NCI-H2081 (cell line): ENCODE data around the gene SOCS6.
"Not testable (repeated sequence)": the region's sequence is repeated elsewhere in the genome, so short reads cannot be mapped to it uniquely, and the experiment has no call there.

Source experiments
- DNase-seq, 2 experiments: peaks; one replicate each; lab custom pipeline; 2025; lab: John Stamatoyannopoulos, UW

The SOCS6 gene, protein sequence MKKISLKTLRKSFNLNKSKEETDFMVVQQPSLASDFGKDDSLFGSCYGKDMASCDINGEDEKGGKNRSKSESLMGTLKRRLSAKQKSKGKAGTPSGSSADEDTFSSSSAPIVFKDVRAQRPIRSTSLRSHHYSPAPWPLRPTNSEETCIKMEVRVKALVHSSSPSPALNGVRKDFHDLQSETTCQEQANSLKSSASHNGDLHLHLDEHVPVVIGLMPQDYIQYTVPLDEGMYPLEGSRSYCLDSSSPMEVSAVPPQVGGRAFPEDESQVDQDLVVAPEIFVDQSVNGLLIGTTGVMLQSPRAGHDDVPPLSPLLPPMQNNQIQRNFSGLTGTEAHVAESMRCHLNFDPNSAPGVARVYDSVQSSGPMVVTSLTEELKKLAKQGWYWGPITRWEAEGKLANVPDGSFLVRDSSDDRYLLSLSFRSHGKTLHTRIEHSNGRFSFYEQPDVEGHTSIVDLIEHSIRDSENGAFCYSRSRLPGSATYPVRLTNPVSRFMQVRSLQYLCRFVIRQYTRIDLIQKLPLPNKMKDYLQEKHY

DNA sequence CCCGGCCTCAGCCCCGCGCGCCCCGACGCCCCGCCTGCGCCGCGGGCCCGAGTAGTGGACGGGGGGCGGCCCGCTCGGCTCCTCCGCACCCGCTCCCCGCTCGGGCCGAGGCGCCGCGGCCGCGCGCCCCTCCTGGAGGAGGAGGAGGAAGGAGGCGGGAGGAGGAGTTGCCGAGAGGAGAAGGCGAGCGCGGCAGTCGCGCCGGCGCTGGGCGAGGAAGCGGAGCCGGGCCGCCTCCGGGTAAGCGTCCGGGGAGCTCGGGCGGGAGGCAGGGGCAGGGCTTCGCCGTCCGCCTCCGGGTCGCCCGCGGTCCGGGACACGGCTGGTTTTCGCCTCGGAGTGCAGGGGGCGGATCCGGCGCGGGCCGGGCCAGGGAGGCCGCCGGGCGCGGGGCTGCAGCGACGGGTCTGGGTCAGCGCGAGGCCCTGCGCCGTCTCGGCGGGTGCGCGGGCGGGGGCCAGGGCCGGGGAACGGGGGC is at the start of gene SOCS6:
Gene SOCS6 (plus strand): TSS at position 195 of the 478 bp plus-strand sequence. CDS start 35,624 bp downstream, outside the sequence.
- DNase-seq = peak; percentile 44 to 69

DNA sequence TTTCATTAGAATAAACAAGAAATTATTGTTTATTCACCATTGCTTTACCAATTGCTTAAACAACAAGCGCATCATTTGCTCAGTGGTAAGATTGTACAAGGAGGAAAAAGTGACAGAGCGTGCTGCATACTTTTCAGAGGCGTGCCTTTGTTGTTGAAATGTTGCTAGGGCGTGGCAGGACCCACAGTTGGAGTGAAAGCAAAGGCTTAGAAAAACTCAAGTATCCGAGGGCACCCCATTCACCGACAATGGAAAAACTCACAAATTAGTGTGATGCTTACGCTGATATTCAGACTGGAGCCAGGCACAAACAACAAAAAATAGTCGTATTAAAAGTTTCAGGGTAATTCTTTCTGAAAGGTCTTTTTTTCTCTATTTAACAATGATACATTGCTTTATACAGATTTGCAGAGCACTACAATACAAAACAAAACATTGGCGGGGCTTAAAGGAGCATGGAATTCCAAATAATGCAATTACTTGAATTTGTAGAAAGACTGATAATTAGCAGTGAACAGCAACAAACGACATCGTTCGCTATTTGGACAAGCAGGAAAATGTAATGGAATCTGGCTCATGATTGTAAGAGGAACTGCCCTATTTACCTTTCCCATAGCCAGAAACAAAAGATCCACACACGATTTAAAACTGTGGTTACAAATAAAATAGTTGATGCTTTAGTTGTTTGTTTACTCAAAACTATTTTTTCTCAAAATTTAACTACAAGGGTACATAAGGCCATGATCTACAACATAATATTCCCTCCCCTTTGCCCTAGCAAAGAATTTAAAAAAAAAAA is 45.5 kb upstream of the SOCS6 start:
- no peak for DNase-seq

DNA sequence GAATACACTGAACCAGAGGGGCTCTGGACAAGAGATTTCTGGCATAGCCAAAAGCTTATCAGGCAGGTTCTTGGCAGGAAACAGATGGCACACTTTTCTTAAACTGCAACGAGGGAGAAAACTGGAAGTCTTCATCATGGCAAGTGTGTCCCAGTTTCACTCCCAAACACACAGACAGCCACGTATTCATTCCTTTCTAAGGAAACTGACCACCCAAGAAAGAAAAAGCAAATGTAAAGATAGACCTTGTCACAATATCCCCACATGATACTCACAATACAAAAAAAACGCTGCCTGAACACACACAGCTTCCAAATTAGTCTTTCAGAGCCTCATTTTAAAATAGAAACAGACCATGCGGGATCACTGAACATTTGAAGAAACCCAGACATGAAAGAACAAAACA is 42.8 kb upstream of the SOCS6 start:
- no peak for DNase-seq

DNA sequence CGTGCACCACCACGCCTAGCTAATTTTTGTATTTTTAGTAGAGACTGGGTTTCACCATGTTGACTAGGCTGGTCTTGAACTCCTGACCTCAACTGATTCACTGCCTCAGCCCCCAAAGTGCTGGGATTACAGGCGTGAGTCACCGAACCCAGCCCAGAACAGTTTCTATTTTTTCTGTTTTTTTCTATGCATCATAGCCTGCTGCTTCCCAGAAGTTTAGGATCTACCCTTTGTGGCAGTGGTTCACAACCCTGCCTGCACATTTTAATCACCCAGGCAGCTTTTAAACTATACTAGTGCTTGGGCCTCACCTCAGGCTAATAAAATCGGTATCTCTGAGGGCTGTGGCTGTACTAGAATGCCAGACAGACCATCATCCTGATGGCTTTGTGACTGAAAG is 39.7 kb upstream of the SOCS6 start:
- DNase-seq = no peak

DNA sequence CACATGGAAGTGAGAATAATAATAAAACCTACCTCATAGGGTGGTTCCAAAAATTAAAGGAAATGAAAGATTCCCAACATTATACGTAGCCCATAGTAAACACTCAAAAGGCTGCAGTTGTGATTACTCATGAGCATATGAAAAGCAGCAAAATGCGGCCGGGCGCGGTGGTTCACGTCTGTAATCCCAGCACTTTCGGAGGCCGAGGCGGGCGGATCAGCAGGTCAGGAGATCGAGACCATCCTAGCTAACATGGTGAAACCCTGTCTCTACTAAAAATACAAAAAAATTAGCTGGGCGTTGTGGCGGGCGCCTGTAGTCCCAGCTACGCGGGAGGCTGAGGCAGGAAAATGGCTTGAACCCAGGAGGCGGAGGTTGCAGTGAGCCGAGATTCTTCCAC is 39.0 kb upstream of the SOCS6 start:
- DNase-seq = not testable (repeated sequence)

DNA sequence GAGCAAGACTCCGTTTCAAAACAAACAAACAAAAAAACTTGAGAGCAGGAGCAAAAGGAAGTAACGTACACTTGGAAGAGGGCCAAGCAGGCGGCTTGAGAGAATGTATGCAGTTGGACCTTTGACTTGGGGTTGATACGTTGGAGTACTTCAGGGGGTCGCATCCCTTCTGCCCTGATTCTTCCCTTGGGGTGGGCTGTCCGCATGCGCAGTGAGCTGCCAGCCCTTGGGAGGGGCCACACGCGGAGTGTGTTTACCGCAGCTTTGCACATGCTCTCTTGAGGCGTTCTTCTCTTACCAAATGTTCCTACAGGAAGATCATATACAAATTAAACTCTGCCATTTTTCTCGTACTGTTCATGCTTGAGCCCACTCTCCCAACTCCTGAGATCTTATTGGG is 38.1 kb upstream of the SOCS6 start:
- DNase-seq = no peak

DNA sequence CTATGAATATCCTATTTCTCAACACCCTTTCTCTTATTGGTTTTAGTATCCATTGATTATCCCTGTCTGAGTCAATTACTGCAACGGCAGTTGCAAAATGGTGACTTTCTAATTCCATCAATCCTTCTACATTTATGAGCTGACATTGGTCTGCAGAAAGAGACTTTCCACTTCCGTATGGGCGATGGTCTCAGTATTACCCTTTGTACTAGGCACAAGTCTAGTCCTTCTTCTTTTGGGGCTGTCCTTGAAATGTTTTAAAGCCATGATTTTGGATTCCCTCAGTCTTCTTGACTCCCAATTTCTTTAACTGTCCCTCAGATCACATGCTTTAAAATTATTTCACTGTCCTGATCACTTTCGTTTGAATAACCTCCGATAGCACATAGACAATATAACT is 32.7 kb upstream of the SOCS6 start:
- no peak for DNase-seq

DNA sequence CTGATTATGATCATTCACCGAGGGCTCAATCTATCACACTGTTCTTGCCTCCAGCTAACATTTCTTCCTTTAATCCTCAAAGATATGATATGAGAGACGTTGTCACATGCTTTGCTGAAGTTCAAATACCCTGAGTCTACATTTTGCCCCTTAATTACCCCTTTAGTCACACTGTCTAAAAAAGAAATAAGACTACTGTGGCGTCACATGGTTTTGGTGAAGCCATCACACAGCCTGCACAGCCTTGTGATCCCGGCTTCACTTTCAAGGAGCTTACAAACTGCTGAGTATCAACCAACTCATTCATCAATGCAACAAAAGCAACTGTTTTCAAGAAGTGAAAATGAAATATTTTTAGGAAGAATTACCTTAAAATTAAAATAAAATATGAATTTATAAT is 31.9 kb upstream of the SOCS6 start:
- no peak for DNase-seq

DNA sequence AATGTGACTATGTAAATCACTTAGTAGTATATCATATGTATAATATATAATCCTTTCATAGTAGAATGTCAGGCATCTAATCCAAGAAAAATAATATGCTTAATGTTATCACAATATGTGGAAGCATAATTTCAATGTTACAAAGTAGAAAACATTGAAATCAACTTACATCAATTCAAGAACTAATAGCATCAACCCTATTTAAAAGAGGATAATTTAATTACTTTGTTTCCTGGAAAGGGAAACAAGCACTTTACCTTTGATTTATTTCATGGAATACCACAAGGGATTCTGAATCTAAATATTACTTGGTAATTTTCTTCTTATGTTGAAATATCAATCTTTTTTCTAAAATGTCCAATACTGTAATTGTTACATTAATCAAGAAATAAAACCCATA is 30.6 kb upstream of the SOCS6 start:
- no peak for DNase-seq

DNA sequence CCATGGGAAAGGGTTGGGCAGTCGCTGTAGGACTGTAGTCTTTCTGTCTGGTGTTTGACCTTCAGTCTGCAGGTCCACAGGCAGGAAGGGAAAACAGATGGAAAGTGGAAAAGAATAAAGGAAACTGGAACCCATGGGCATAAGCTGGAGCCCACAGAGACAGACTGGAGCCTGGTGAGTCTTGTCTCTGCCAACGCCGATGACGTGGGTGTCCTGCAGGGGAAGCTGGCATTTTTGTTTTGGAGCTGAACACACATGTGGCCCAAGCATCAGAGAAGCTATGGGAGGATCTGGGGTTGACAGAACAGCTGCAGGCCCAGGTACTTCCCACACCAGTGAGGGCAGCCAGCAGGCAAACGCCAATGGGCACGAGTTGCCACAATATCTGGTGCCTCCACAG is 28.2 kb upstream of the SOCS6 start:
- no peak for DNase-seq

DNA sequence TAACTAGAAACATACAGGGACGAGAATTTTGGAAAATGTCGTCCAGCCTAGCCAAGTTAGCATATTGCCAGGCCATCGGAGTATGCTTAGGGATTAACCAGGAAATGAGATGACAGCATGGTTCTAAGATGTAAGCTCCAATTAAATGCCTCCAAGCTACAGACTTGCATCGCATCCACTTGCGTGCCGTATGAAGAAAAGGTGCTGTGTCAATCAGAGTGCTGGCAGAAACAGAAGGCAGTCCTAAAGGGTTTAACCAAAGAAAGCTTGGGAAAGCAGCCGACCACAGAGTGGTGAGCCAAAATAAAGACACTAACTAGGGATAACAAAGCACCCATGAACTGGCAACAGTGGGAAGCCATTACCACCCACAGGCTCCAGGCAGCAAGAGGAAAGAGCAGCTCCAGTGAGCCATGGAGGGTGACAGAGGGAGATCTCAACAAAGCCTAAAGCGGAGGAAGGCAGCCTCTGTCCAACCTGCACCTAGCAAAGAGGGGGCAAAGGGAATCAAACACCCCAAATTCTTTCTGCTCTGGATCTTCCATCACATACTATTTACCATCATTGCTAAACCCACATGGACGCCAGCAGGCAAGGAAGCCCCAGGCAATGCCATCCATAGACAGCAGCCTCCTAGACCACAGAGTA is 27.6 kb upstream of the SOCS6 start:
- no peak for DNase-seq

DNA sequence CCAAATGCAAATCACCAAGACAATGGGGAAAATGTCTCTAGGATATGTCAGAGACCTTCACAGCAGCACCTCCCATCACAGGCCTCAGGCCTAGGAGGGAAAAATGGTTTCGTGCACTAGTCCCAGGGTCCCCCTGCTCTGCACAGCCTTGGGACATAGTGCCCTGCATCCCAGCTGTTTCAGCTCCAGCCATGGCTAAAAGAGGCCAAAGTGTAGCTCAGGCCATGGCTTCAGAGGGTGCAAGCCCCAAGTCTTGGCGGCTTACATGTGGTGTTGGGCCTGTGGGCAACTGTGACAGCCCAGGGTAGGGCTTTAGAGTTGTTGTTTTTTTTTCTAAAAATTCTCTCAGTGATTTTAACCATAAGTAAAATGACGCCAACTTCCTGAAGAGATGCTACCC is 25.5 kb upstream of the SOCS6 start:
- DNase-seq = no peak

DNA sequence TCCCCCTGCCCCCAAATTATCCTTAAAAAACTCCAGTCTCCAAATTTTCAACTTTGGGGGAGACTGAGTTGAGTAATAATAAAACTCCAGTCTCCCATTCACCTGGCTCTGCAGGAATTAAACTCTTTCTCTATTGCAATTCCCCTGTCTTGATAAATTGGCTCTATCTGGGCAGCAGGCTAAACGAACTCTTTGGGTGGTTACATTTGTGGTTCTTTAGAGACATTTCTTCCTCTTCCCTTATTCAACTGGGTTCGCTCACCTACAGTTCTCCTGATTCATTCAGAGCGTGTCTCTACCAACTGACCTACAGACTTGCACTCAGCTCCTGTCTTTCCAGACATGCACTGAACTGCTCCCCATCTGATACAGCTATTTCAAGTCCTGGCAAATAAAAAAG is 17.1 kb upstream of the SOCS6 start:
- DNase-seq = no peak

DNA sequence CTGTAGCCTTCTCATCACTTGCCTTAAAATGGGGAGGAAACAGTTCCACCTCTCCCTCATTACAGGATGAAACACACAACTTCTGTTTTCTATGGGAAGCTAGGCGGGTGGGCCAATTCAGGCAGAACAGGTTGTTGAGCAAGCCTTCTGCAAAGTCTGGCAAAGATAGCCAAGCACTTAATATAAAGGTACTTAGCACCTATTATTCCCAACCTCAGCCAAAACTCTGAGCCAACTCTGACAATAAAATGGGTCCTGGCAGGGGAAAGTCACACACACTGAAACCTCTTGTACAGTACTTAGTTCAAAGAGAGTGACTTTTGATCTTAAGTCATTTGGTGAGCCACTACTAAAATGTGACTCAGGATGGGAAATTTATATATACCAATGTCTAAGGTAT is 15.8 kb upstream of the SOCS6 start:
- DNase-seq = no peak

DNA sequence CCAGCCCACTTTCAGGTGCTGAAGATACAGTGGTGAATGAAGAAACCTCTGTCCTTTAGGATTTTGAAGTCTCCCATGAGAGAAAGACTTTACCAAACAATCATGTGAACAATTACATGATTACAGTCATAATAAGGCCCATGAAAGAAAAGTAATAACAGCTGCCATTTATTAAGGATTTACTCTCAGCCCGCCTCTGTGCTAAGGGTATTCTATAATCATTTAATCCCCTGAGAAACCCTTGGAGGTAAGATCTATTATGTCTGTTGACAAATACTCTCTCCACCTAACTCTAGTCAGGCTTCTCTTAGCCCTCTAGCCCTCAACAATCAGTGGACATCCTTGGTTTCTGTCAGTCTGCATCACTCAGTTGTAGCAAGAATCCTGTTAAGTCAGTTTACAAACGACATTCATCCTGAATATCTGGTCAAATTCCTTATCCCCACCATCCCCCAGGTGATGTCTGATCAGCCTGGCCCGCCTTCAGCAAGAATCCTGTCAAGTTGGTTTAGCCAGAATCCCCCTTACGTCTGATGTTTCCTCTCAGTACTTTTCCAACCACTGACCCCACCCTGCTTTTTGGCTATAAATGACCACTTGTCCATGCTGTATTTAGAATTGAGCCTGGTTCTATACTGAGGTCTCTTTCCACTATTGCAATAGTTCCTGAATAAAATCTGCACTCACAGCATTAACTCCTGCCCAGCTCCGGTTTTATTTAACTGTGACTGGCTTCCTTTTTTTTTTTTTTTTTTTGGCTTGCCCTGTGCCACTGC is 12.2 kb upstream of the SOCS6 start:
- DNase-seq = no peak

DNA sequence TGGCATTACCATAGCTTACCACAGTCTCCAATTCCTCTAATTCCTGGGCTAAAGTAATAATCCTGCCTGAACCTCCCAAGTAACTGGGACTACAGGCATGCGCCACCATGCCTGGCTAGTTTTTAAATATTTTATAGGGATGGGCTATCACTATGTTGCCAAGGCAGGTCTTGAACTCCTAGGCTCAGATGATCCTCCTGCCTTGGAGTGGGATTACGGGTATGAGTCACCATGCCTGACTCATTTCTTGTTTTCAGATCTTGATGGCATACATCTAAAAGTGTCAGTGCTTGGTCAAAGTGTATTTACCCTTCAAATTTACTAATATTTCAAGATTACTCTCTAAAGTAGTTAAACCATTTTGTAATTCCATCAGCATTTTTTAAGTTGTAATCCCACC is 9.4 kb upstream of the SOCS6 start:
- DNase-seq = no peak

DNA sequence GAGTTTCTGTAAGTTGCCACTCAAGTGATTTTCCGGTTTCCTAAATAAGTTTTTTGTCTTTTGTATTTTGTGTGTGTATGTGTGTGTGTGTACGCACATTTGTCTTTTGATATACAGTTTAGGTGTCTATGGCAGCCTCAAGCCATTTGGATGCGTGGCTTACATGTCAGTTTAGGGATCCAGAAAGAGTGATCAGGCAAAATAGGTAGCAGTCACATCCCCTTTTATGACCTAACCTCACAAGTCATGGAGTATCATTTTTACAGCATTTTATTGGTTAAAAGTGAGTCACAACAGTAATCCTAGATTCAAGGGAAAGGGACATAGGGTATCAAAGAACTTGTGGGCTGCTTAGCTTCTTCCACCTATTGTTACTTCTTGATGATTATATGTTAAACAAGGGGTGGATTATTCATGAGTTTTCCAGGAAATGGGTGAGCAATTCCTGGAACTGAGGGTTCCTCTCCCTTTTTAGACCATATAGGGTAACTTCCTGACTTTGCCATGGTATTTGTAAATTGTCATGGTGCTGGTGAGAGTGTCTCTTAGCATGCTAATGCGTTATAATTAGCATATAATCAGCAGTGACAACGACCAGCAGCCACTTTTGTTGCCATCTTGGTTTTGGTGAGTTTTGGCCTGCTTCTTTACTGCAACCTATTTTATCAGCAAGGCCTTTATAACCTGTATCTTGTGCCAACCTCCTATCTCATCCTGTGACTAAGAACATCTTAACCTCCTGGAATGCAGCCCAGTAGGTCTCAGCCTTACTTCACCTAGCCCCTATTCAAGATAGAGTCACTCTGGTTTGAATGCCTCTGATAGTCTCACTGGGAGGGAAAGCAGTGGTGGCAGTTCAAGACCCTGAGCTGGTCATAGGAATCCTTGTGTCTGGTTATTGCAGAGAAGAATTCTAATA is 8.6 kb upstream of the SOCS6 start:
- DNase-seq = no peak

DNA sequence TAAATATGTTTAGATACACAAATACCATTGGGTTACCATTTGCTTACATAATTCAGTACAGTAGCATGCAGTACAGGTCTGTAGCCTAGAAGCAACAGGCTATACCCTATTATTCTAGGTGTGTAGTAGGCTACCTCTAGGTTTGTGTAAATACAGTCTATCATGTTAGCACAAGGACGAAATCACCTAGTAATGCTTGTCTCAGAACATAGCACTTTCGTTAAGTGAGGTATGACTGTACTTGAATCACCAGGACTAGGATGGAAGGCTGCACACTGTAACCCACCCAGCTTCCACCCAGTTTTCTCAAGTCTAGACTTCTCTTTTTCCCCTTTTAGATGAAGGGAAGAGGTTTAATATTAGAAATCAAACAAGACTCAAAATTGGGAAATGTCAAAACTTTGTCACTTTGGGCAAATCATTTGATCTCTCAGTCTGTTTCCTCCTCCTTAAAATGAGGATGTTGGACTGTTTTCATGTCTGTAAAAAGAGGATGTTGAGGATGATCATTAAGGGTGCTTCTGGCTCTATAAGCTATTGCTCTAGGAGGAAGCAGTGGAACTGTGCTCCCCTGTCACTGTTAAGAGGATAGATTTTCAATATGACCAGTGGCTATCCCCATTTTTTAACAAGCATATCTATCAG is 3.7 kb upstream of the SOCS6 start:
- no peak for DNase-seq

DNA sequence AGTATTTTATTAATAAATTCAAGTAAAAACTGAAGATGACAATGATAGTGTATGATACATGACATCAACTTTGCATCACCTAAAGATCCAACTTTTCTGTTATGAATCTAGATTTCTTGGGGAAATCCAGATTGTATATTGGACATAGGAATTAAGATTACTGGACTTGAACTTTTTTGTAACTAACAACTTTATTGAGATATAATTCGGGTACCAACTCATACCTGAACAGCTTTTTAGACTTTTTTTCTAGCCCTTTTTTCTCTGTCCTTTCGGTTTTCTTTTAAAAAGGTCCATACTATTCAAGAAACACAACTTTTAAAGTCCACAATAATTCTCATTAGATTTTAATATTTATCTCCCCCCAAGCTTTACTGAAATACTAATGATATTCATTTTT is 1.1 kb upstream of the SOCS6 start:
- no peak for DNase-seq
